Hepatocyte (in vitro differentiated cells): ENCODE data around the gene LRRTM2. TPM values are rescaled to one million over a fixed set of nuclear protein-coding genes. Genes with fewer than 3 reads are reported as not detected.

Experiments used
- DNase-seq: peaks from one replicate; pipeline ENCODE4 v3.0.0-alpha.2; 2016; ENCODE audit warnings: low spot score
- H2AFZ ChIP-seq: fragments of 200-600 bp; sonication (generic); 2 replicates; pipeline ENCODE4 v1.6.0; 2016; ENCODE audit warnings: antibody characterized with exemption, mild to moderate bottlenecking
- H3K27ac ChIP-seq: fragments of 200-600 bp; sonication (generic); 2 replicates; pipeline ENCODE4 v1.5.1; 2016; ENCODE audit warnings: mild to moderate bottlenecking
- H3K27me3 ChIP-seq: fragments of 200-600 bp; sonication (generic); 2 replicates; pipeline ENCODE4 v1.6.1; 2016
- H3K36me3 ChIP-seq: fragments of 200-600 bp; sonication (generic); replicated peaks from 2 replicates; pipeline ENCODE4 v1.5.1; 2016; ENCODE audit warnings: low read depth; ENCODE audit not compliant: insufficient read depth
- H3K4me1 ChIP-seq: fragments of 200-600 bp; sonication (generic); 2 replicates; pipeline ENCODE4 v1.5.1; 2016; ENCODE audit warnings: mild to moderate bottlenecking, moderate library complexity; ENCODE audit not compliant: insufficient read depth
- H3K4me2 ChIP-seq: fragments of 200-600 bp; sonication (generic); 2 replicates; pipeline ENCODE4 v1.6.0; 2016
- H3K4me3 ChIP-seq: fragments of 200-600 bp; sonication (generic); 2 replicates; pipeline ENCODE4 v1.5.1; 2016; ENCODE audit warnings: mild to moderate bottlenecking
- H3K79me2 ChIP-seq: fragments of 200-600 bp; sonication (generic); 2 replicates; pipeline ENCODE4 v1.6.0; 2017; ENCODE audit warnings: mild to moderate bottlenecking
- H3K9me2 ChIP-seq: fragments of 200-600 bp; sonication (generic); replicated peaks from 2 replicates; pipeline ENCODE4 v1.6.0; 2017; ENCODE audit warnings: mild to moderate bottlenecking; ENCODE audit not compliant: insufficient read depth
- H3K9me3 ChIP-seq: fragments of 200-600 bp; sonication (generic); 2 replicates; pipeline ENCODE4 v1.5.1; 2016; ENCODE audit warnings: low read depth, mild to moderate bottlenecking
- H4K20me1 ChIP-seq: fragments of 200-600 bp; sonication (generic); 2 replicates; pipeline ENCODE4 v1.6.0; 2016; ENCODE audit warnings: mild to moderate bottlenecking; ENCODE audit not compliant: insufficient read depth, poor library complexity, severe bottlenecking
- EZH2 ChIP-seq: fragments of 200-600 bp; sonication (generic); IDR thresholded peaks from 2 replicates; pipeline ENCODE4 v1.6.1; 2016; ENCODE audit warnings: antibody characterized with exemption, mild to moderate bottlenecking, borderline replicate concordance
- EZH2phosphoT487 ChIP-seq: fragments of 200-600 bp; sonication (generic); IDR thresholded peaks from one replicate; pipeline ENCODE4 v1.6.1; 2018; ENCODE audit warnings: antibody characterized with exemption, mild to moderate bottlenecking, low read depth, moderate library complexity; ENCODE audit not compliant: unreplicated experiment, severe bottlenecking
- WGBS: methylation state at CpG from one replicate; pipeline ENCODE4 v1.1.6; 2016; ENCODE audit warnings: low lambda C conversion rate; ENCODE audit errors: missing lambda C conversion rate; 5-methylcytosine and 5-hydroxymethylcytosine counted together
- polyA plus RNA-seq: library from polyadenylated mRNA; unstranded; fragments of >200 nt; fragmentation: Nextera tagmentation; extraction: Ambion mirVana; gene quantifications from 2 replicates; pipeline ENCODE4 v1.2.1, GENCODE V29; 2016
- total RNA-seq: library from RNA; depleted of rRNA; stranded (reverse); fragments of >200 nt; gene quantifications from 2 replicates; pipeline ENCODE4 v1.2.3, GENCODE V29; 2014
- TF ChIP-seq, protein P1 (sequence below): fragments of 200-600 bp; sonication (generic); IDR thresholded peaks from 2 replicates; pipeline ENCODE4 v1.5.1; 2016; ENCODE audit warnings: antibody characterized with exemption, mild to moderate bottlenecking; ENCODE audit not compliant: poor library complexity

The LRRTM2 gene
- total and polyA plus RNA-seq, 2 experiments from 2014 or later, result 0.22 to 0.47 TPM

DNA sequence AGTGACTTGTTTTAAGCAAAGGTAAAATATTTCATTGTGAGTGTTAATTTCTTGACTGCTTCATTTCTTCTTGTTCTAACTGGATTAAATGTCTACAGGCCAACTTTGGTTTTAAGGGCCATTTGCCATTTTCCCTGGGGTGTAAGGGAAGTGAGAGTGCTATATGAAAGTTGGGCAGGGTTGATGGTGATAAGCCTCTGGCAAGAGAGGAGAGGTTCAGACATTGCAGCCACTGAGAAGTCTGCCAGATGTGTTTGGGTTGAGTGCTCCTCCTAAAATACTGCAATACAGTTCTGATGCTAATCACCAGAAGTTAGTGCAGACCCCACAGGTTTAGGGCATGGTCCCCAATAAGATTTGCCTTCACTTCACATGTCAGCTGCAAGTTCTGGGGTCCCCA lies 14.9 kb upstream of the LRRTM2 start:
- Histone ChIP-seq H3K27ac (no peak overlapping the region), H3K4me2 (no peak overlapping the region), H3K9me2 (no peaks in the 10 kb centered on the region), H3K36me3 (peaks cover under 1% of the 10 kb centered on the region), H3K4me3 (no peak overlapping the region), H2AFZ (no peak overlapping the region), H4K20me1 (peaks cover 16% of the 10 kb centered on the region), H3K9me3 (no peaks in the 10 kb centered on the region), H3K79me2 (peaks cover 21% of the 10 kb centered on the region), H3K4me1 (no peaks in the 10 kb centered on the region), H3K27me3 (no peaks in the 10 kb centered on the region)
- DNase-seq, result no peak
- TF ChIP-seq EZH2phosphoT487 (no peak), EZH2 (no peak)
- TF ChIP-seq, protein P1, sequence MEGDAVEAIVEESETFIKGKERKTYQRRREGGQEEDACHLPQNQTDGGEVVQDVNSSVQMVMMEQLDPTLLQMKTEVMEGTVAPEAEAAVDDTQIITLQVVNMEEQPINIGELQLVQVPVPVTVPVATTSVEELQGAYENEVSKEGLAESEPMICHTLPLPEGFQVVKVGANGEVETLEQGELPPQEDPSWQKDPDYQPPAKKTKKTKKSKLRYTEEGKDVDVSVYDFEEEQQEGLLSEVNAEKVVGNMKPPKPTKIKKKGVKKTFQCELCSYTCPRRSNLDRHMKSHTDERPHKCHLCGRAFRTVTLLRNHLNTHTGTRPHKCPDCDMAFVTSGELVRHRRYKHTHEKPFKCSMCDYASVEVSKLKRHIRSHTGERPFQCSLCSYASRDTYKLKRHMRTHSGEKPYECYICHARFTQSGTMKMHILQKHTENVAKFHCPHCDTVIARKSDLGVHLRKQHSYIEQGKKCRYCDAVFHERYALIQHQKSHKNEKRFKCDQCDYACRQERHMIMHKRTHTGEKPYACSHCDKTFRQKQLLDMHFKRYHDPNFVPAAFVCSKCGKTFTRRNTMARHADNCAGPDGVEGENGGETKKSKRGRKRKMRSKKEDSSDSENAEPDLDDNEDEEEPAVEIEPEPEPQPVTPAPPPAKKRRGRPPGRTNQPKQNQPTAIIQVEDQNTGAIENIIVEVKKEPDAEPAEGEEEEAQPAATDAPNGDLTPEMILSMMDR, result no peak

DNA sequence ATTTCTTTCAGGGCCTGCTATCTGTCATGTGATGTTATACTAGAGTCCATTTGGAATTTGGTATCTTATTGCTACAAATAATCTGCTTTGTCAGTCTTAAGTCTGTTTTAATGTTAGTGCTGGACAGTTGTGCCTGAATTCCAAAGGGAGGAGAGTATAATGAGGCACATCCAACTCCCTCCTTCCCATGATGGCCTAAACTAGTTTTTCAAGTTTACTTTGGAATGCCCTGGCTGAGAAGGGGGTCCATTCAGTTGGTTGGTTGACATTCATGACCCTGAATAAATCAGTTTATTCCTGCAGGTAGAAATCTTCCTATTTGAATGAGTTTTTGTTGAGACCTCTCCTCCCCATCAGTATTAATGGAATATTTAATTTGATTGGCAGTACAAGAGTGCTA lies 9.4 kb upstream of the LRRTM2 start:
- Histone ChIP-seq H3K27ac (no peak overlapping the region), H3K4me2 (no peak overlapping the region), H3K79me2 (peaks cover 72% of the 10 kb centered on the region), H4K20me1 (peaks cover 66% of the 10 kb centered on the region), H3K9me3 (no peaks in the 10 kb centered on the region), H3K4me1 (no peaks in the 10 kb centered on the region), H3K36me3 (no peaks in the 10 kb centered on the region), H3K27me3 (no peaks in the 10 kb centered on the region), H2AFZ (no peak overlapping the region), H3K4me3 (no peak overlapping the region), H3K9me2 (no peaks in the 10 kb centered on the region)
- TF ChIP-seq EZH2phosphoT487, result no peak
- no peak for TF ChIP-seq EZH2
- TF ChIP-seq, protein P1, result no peak
- DNase-seq, result no peak

DNA sequence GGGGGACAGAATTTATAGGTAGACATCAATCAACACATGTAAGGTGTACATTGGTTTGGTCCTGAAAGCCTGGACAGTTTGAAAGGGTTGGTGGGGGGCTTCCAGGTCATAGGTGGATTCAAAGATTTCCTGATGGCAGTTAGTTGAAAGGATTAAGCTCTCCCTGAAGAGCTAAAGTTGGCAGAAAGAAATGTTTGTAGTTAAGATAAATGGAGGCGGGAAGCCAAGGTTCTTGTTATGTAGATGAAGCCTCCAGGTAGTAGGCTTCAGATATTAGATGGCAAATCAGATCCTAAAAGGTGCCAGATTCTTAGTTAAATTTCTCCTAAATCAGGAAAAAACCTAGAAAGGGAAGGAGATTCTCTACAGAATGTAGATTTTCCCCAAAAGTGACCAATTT lies 9.0 kb upstream of the LRRTM2 start:
- Histone ChIP-seq H2AFZ (no peak overlapping the region), H4K20me1 (peaks cover 70% of the 10 kb centered on the region), H3K79me2 (peaks cover 76% of the 10 kb centered on the region), H3K36me3 (no peaks in the 10 kb centered on the region), H3K9me3 (no peaks in the 10 kb centered on the region), H3K4me3 (no peak overlapping the region), H3K4me2 (no peak overlapping the region), H3K27me3 (no peaks in the 10 kb centered on the region), H3K4me1 (no peaks in the 10 kb centered on the region), H3K9me2 (no peaks in the 10 kb centered on the region), H3K27ac (no peak overlapping the region)
- no peak for DNase-seq
- TF ChIP-seq EZH2, result no peak
- TF ChIP-seq EZH2phosphoT487, result no peak
- TF ChIP-seq, protein P1, result no peak
- 100% methylated on average over 1 of the region's 1 CpG for WGBS

DNA sequence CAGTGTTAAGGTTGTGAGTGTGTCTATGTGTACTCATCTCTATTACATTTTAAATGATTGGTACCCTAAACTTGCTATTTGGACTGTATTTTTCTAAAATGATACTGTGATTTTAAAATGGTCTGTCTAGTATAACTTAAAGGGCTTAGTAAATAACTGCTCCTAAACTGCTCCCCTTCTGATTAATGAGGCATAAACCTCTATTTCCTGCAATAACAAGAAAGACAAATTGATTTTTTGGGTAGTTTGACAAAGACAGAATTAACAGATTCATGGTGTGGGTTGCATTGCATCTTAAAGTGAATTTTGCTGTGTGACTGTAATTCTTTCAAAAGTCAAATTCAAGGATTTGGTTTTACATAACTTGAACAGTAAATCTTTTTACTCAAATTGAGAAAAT lies 8.1 kb upstream of the LRRTM2 start:
- TF ChIP-seq EZH2phosphoT487 (no peak), EZH2 (no peak)
- TF ChIP-seq, protein P1, result no peak
- no peak overlapping the region for H3K4me3 ChIP-seq
- no peaks in the 10 kb centered on the region for H3K27me3 ChIP-seq
- no peaks in the 10 kb centered on the region for H3K9me2 ChIP-seq
- H3K27ac ChIP-seq, result no peak overlapping the region
- no peak for DNase-seq
- no peak overlapping the region for H2AFZ ChIP-seq
- no peak overlapping the region for H3K4me2 ChIP-seq
- H3K9me3 ChIP-seq, result no peaks in the 10 kb centered on the region
- no peaks in the 10 kb centered on the region for H3K4me1 ChIP-seq
- peaks cover 79% of the 10 kb centered on the region for H4K20me1 ChIP-seq
- peaks cover 85% of the 10 kb centered on the region for H3K79me2 ChIP-seq
- no peaks in the 10 kb centered on the region for H3K36me3 ChIP-seq
